HG03565 (cell line): Measurements from ENCODE around the gene RTL5.
A peak's percentile ranks its signal among the peaks of the same experiment; 100 is the strongest.

Experiments
- ATAC-seq: cut with Tn5 transposase; IDR thresholded peaks from one replicate; pipeline ENCODE4 v1.9.1; 2021; ENCODE audit warnings: mild to moderate bottlenecking, moderate library complexity; ENCODE audit not compliant: unreplicated experiment

The RTL5 gene

DNA sequence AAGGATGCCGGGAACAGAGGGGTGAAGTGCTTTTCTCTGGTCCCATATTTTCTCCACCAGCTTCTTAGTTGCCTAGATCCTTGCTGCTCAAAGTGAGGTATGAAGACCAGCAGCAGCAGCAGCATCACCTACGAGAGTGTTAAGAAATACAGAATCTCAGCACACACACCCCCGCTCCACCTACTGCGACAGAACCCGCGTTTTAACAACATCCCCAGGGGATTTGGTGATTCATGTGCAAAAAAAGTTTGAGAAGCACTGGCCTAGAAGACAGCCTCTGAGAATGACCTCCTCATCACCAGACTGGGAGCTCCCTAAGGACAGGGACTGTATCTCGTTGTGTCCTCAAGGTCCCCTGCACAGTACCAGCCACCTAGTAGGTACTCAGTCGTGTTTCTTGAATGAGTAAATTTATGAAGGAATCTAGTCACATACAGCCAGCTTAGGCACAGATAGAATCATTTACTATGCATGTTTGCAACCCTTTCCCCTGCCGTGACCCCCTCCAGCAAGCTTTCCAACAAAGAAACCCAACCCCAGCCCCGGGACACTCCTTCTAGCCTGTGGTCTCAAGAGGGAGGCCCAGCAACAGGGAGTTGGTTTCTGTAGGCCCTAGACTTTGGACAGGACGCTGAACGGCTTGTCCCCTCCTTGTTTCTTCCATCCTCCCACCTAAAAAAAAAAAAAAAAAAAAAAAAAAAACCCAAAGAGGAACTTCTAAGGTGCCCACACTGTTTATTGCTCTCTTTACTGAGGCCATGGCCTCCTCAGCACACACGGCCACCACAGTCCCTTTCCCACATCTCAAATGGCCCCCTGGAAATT is 21.5 kb downstream of the RTL5 start:
- no peak for ATAC-seq

DNA sequence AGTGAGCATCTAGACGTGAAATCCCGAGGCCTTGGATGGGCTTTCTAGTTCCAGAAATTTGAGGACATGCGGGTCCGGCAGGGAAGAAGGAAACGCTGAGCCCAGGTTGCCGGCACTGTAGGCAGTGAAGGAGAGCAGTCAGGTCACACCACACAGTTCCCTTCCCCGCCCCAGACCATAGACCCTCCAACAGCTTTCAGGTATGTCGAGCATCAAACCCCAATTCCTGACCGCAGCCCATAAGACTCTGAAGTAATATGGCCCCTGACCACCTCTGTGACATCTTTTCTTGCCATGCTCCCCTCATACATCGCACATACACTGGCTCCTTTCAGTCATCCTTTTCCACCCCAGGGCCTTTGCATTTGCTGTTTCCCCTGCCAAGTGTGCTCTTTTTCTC is 23.0 kb downstream of the RTL5 start:
- no peak for ATAC-seq

- no peak for ATAC-seq
Observed at GRCh38 chrX:72107841-72108595, 23.7 kb downstream of the RTL5 start.

GRCh38 chrX:72107320-72107719 is 24.4 kb downstream of the RTL5 start:
- ATAC-seq = no peak

DNA sequence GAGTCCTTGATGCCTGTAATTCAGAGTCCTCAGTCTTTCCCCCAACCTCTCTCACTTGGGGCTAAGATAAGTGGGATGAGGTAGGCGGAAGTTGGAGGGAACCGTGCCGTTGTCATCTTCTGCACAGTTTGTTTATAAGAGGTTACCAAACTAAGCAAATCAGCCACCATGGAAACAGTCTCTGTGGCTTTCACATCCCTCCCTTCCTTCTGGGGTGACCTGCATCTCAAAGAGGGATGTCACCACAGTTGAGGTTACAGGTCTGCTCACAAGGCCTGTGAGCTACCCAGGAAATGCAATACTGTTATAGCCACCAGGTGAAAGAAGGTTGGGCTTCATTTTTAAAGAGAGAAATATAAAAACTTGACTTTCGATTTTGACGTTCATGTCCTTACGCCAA is 26.3 kb downstream of the RTL5 start:
- ATAC-seq = peak; percentile 49

DNA sequence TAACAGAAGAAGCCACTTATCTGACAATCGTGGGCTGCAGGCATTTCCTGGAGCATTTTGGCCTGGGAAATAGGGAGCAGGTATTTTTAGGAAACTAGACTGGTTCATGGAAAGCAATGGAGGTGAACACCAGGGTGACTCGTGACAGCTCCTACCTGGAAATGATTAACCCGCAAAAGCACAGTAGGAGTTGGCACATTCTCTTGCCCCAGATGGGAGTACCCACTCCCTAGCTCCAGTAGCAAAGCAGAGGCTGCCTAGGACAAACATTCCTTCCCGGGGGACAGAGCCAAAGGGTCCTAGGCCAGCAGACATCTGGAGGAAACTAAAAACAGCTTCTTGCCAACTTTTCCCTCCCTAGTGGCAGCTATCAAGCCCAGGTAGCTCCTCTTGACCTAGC is 29.0 kb downstream of the RTL5 start:
- ATAC-seq = no peak

GRCh38 chrX:72102126-72102525 is 29.6 kb downstream of the RTL5 start:
- no peak for ATAC-seq

- ATAC-seq = no peak
Observed at GRCh38 chrX:72101597-72102037, 30.1 kb downstream of the RTL5 start.

DNA sequence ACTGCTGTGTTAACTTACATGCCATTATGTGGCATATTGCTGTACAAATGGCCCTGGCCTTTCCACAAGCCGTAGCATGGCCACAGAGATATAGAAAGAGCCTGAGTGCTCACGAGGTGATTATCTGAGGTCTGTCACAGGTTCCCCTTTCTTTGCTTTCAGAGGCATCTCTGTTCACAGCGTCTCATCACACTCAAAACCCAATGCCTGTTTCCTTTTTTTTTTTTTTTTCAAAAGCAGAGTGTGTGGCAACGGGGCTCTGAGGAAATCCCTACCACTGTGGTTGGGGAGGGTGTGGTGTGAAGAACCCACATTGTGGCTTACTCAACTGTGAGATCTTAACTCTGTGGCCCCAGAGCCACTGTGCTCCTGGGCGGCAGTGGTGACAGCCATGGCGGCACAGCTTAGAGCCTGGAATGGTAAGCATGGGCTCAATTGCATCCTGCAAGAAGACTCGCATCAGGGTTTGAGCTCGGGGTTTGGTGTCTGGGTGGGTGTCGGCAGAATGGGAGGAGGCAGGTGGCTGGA is 30.8 kb downstream of the RTL5 start:
- ATAC-seq = peak; percentile 66

GRCh38 chrX:72100051-72100755 is 31.5 kb downstream of the RTL5 start:
- no peak for ATAC-seq

- ATAC-seq = no peak
Observed at GRCh38 chrX:72097098-72097497, 34.6 kb downstream of the RTL5 start.

DNA sequence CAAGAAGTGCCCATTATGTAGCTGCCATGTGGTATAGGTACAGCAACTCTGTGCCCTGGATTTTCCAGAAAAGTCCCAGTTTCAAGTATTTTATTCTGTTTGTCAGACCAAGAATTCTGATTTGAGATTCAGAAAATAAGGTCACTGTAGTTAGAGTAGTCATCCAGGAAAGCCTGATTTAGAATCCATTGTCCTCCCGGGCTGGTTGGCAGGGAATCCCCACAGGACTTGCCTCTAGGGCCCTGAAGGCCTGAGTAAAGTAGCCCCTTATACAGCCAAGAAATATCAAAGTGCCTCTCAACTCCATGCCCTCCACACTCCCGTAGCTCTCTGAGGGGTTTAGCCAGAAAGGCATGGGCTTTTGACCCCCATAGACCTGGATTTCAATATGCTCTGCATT is 36.3 kb downstream of the RTL5 start:
- ATAC-seq = no peak

GRCh38 chrX:72094894-72095293 is 36.8 kb downstream of the RTL5 start:
- peak; percentile 69 for ATAC-seq

- no peak for ATAC-seq
Observed at GRCh38 chrX:72089254-72089653, 42.5 kb downstream of the RTL5 start.

- no peak for ATAC-seq
Observed at GRCh38 chrX:72088761-72089160, 43.0 kb downstream of the RTL5 start.

GRCh38 chrX:72086995-72087394 is 44.7 kb downstream of the RTL5 start:
- ATAC-seq = no peak

- no peak for ATAC-seq
Observed at GRCh38 chrX:72084114-72084513, 47.6 kb downstream of the RTL5 start.

DNA sequence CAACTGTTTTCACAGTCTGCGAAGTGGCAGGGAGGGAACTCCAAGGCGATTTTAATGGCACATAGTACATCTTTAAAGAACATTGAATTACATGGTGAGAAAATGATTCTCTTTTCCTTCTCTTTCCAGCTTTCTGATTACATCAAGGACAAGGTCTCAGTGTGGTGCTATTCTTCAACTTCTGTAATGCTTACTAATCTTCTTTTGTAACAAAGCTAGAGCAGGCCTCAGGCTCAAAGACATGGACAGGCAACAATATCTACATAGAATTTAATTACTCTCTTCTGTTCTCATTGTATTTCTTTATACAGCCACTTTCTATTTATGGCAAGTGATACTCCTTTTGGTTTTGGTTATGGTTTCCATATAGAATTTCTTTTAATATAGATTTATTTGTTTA is 48.4 kb downstream of the RTL5 start:
- no peak for ATAC-seq

GRCh38 chrX:72081605-72082320 is 50.0 kb downstream of the RTL5 start:
- ATAC-seq = no peak

DNA sequence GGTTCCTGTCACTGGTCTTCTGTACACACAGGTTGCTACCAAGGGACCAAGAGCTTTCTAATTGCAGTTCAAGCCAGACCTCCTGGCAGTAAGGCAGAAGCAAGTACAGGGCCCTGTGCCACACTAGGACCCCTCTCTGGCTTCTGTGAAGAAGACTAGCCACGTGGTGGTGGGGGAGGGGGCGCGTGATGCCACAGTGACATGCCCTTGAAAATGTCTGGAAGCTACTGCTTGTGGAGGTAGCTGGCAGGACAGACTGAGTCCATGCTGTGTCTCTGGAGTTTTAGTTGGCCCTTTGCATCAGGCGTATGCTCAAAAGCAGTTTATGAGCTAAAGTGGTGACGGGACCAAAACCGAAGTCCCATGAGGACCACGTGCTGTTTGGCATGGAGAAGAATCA is 50.9 kb downstream of the RTL5 start:
- no peak for ATAC-seq

- ATAC-seq = no peak
Observed at GRCh38 chrX:72080150-72080549, 51.6 kb downstream of the RTL5 start.
